AG10803 (cell line): Measurements from ENCODE around the gene KLHL18.
A peak's percentile ranks its signal among the peaks of the same experiment; 100 is the strongest.

Experiments
- DNase-seq: peaks from one replicate; pipeline ENCODE4 v3.0.0; 2010; ENCODE audit warnings: low read depth
- H3K4me3 ChIP-seq: 2 replicates; pipeline ENCODE4 v1.5.1; 2011; ENCODE audit warnings: mild to moderate bottlenecking, low read length, control low read depth
- CTCF ChIP-seq: conservative IDR thresholded peaks from 2 replicates; pipeline ENCODE4 v1.5.1; 2011; ENCODE audit warnings: mild to moderate bottlenecking, low read length, control low read depth, inconsistent platforms

The KLHL18 gene

GRCh38 chr3:47337656-47338055 lies 54.9 kb downstream of the KLHL18 start:
- no peak for DNase-seq
- no peak overlapping the region for H3K4me3 ChIP-seq
- no peak for TF ChIP-seq CTCF

GRCh38 chr3:47339951-47340350 lies 57.2 kb downstream of the KLHL18 start:
- no peak for DNase-seq
- no peak overlapping the region for H3K4me3 ChIP-seq
- no peak for TF ChIP-seq CTCF

GRCh38 chr3:47340866-47341265 lies 58.1 kb downstream of the KLHL18 start:
- no peak for TF ChIP-seq CTCF
- no peak for DNase-seq
- no peak overlapping the region for H3K4me3 ChIP-seq

- no peak for TF ChIP-seq CTCF
- peak; percentile 46 for DNase-seq
- H3K4me3 ChIP-seq, result no peak overlapping the region
Observed at GRCh38 chr3:47342151-47342550, 59.4 kb downstream of the KLHL18 start.

GRCh38 chr3:47342812-47343211 lies 60.1 kb downstream of the KLHL18 start:
- DNase-seq, result no peak
- TF ChIP-seq CTCF, result no peak
- H3K4me3 ChIP-seq, result no peak overlapping the region

GRCh38 chr3:47343471-47343971 lies 60.8 kb downstream of the KLHL18 start:
- no peak for DNase-seq
- TF ChIP-seq CTCF, result no peak
- H3K4me3 ChIP-seq, result no peak overlapping the region

- H3K4me3 ChIP-seq, result no peak overlapping the region
- no peak for TF ChIP-seq CTCF
- DNase-seq, result no peak
Observed at GRCh38 chr3:47344971-47345370, 62.2 kb downstream of the KLHL18 start.
